DOHH2 (cell line): ENCODE data around the gene FANK1.

Source experiments
- H3F3A ChIP-seq: fragments of 200-600 bp; sonication (generic), shearing (Covaris generic); 2 replicates; pipeline ENCODE4 v1.6.0; 2016; ENCODE audit warnings: antibody characterized with exemption, mild to moderate bottlenecking; ENCODE audit not compliant: control insufficient read depth, insufficient read depth
- H3K27ac ChIP-seq: fragments of 200-600 bp; sonication (generic); 2 replicates; pipeline ENCODE4 v1.5.1; 2014; ENCODE audit warnings: low read depth, mild to moderate bottlenecking, low read length, moderate library complexity
- H3K27me3 ChIP-seq: fragments of 200-600 bp; sonication (generic); 2 replicates; pipeline ENCODE4 v1.6.1; 2014; ENCODE audit warnings: mild to moderate bottlenecking, low read length, mixed read lengths; ENCODE audit not compliant: control insufficient read depth
- H3K36me3 ChIP-seq: fragments of 200-600 bp; sonication (generic); 2 replicates; pipeline ENCODE4 v1.6.1; 2014; ENCODE audit warnings: mild to moderate bottlenecking, low read length, moderate library complexity, mixed read lengths; ENCODE audit not compliant: control insufficient read depth
- H3K4me1 ChIP-seq: fragments of 200-600 bp; sonication (generic); 2 replicates; pipeline ENCODE4 v1.6.1; 2014; ENCODE audit warnings: mild to moderate bottlenecking, low read length, mixed read lengths; ENCODE audit not compliant: control insufficient read depth
- H3K4me2 ChIP-seq: fragments of 200-600 bp; sonication (generic); 2 replicates; pipeline ENCODE4 v1.6.0; 2014; ENCODE audit warnings: mild to moderate bottlenecking, low read length, moderate library complexity
- H3K4me3 ChIP-seq: fragments of 200-600 bp; sonication (generic); 2 replicates; pipeline ENCODE4 v1.5.1; 2014; ENCODE audit warnings: mild to moderate bottlenecking, low read length, mixed read lengths
- H3K79me2 ChIP-seq: fragments of 200-600 bp; sonication (generic); 2 replicates; pipeline ENCODE4 v1.6.1; 2014; ENCODE audit warnings: mild to moderate bottlenecking, low read length, mixed read lengths; ENCODE audit not compliant: control insufficient read depth
- H3K9me2 ChIP-seq: fragments of 200-600 bp; sonication (generic); replicated peaks from 2 replicates; pipeline ENCODE4 v1.6.1; 2014; ENCODE audit warnings: mild to moderate bottlenecking, low read length, mixed read lengths; ENCODE audit not compliant: control insufficient read depth
- H3K9me3 ChIP-seq: fragments of 200-600 bp; sonication (generic); 2 replicates; pipeline ENCODE4 v1.6.1; 2014; ENCODE audit warnings: antibody characterized with exemption, low read length, mixed read lengths; ENCODE audit not compliant: control insufficient read depth, insufficient read depth
- H4K20me1 ChIP-seq: fragments of 200-600 bp; sonication (generic); 2 replicates; pipeline ENCODE4 v1.6.0; 2014; ENCODE audit warnings: low read depth, mild to moderate bottlenecking, antibody characterized with exemption, low read length, moderate library complexity; ENCODE audit not compliant: control insufficient read depth, insufficient read depth
- CTCF ChIP-seq: fragments of 200-600 bp; sonication (generic); IDR thresholded peaks from one replicate; pipeline ENCODE4 v1.5.1; 2014; ENCODE audit warnings: antibody characterized with exemption, mild to moderate bottlenecking, low read depth, low read length; ENCODE audit not compliant: poor library complexity, severe bottlenecking
- EZH2phosphoT487 ChIP-seq: fragments of 200-600 bp; sonication (generic); IDR thresholded peaks from 2 replicates; pipeline ENCODE4 v1.6.1; 2017; ENCODE audit warnings: borderline replicate concordance, mild to moderate bottlenecking, antibody characterized with exemption, low read length, moderate library complexity, mixed read lengths

Gene FANK1

GRCh38 chr10:125865120-125865519 lies 31.2 kb upstream of the FANK1 start:
- Histone ChIP-seq H3K27me3 (no peaks in the 10 kb centered on the region), H3K9me2 (no peaks in the 10 kb centered on the region), H3K36me3 (no peaks in the 10 kb centered on the region), H3K4me3 (no peak overlapping the region), H3K4me1 (no peaks in the 10 kb centered on the region), H3K79me2 (no peaks in the 10 kb centered on the region), H3K4me2 (no peak overlapping the region), H3F3A (no peaks in the 10 kb centered on the region), H4K20me1 (no peaks in the 10 kb centered on the region), H3K9me3 (no peaks in the 10 kb centered on the region), H3K27ac (no peak overlapping the region)
- TF ChIP-seq EZH2phosphoT487 (no peak), CTCF (no peak)

- Histone ChIP-seq H3K79me2 (no peaks in the 10 kb centered on the region), H3K36me3 (no peaks in the 10 kb centered on the region), H4K20me1 (no peaks in the 10 kb centered on the region), H3F3A (no peaks in the 10 kb centered on the region), H3K9me2 (no peaks in the 10 kb centered on the region), H3K4me1 (no peaks in the 10 kb centered on the region), H3K4me2 (no peak overlapping the region), H3K4me3 (no peak overlapping the region), H3K27ac (no peak overlapping the region), H3K27me3 (no peaks in the 10 kb centered on the region), H3K9me3 (no peaks in the 10 kb centered on the region)
- TF ChIP-seq CTCF: no peak
- no peak for TF ChIP-seq EZH2phosphoT487
These were observed 29.8 kb upstream of the FANK1 start for GRCh38 chr10:125866421-125867029.

- Histone ChIP-seq H3K27ac (no peak overlapping the region), H3K9me3 (no peaks in the 10 kb centered on the region), H3K4me3 (no peak overlapping the region), H4K20me1 (no peaks in the 10 kb centered on the region), H3K27me3 (no peaks in the 10 kb centered on the region), H3K79me2 (no peaks in the 10 kb centered on the region), H3K4me2 (no peak overlapping the region), H3K4me1 (no peaks in the 10 kb centered on the region), H3K36me3 (no peaks in the 10 kb centered on the region), H3F3A (no peaks in the 10 kb centered on the region), H3K9me2 (no peaks in the 10 kb centered on the region)
- TF ChIP-seq EZH2phosphoT487: no peak
- TF ChIP-seq CTCF: peak; percentile 89
These were observed 27.9 kb upstream of the FANK1 start for GRCh38 chr10:125868372-125868975.
